H9 (cell line): ENCODE results near the gene POR. TPM values are rescaled to one million over a fixed set of nuclear protein-coding genes. Genes with fewer than 3 reads are reported as not detected.
A peak's percentile ranks its signal among the peaks of the same experiment; 100 is the strongest.

Experiments used
- DNase-seq: peaks from one replicate; pipeline ENCODE4 v3.0.0-alpha.2; 2017
- H2AFZ ChIP-seq: one replicate; pipeline ENCODE4 v1.6.1; 2013; ENCODE audit warnings: mild to moderate bottlenecking, low read length, control low read depth, moderate library complexity
- H2AK5ac ChIP-seq: 2 replicates; pipeline ENCODE4 v1.6.1; 2013; ENCODE audit warnings: low read length, control low read depth, mixed read lengths; ENCODE audit not compliant: insufficient read length
- H2BK120ac ChIP-seq: one replicate; pipeline ENCODE4 v1.6.1; 2013; ENCODE audit warnings: low read depth, mild to moderate bottlenecking, low read length, control low read depth, inconsistent platforms; ENCODE audit not compliant: poor library complexity, severe bottlenecking
- H2BK12ac ChIP-seq: 2 replicates; pipeline ENCODE4 v1.6.1; 2013; ENCODE audit warnings: low read length, control low read depth, mixed read lengths, low read depth; ENCODE audit not compliant: insufficient read length
- H2BK15ac ChIP-seq: 2 replicates; pipeline ENCODE4 v1.6.1; 2013; ENCODE audit warnings: low read depth, low read length, control low read depth
- H2BK20ac ChIP-seq: one replicate; pipeline ENCODE4 v1.6.1; 2013; ENCODE audit warnings: low read depth, mild to moderate bottlenecking, low read length, control low read depth, inconsistent platforms; ENCODE audit not compliant: poor library complexity, severe bottlenecking
- H2BK5ac ChIP-seq: 2 replicates; pipeline ENCODE4 v1.6.1; 2013; ENCODE audit warnings: low read length, control low read depth, mixed read lengths; ENCODE audit not compliant: insufficient read length
- H3K14ac ChIP-seq: 2 replicates; pipeline ENCODE4 v1.6.1; 2013; ENCODE audit warnings: low read length, control low read depth; ENCODE audit not compliant: insufficient read depth
- H3K18ac ChIP-seq: 2 replicates; pipeline ENCODE4 v1.6.1; 2013; ENCODE audit warnings: low read depth, mild to moderate bottlenecking, mixed read lengths, low read length, control low read depth; ENCODE audit not compliant: insufficient read length
- H3K23ac ChIP-seq: 2 replicates; pipeline ENCODE4 v1.6.1; 2013; ENCODE audit warnings: low read length, control low read depth, mixed read lengths, low read depth; ENCODE audit not compliant: insufficient read length
- H3K23me2 ChIP-seq: 2 replicates; pipeline ENCODE4 v1.6.1; 2013; ENCODE audit warnings: low read depth, mild to moderate bottlenecking, mixed read lengths, low read length, control low read depth; ENCODE audit not compliant: insufficient read length, poor library complexity, severe bottlenecking
- H3K27ac ChIP-seq: 2 replicates; pipeline ENCODE4 v1.5.1; 2013; ENCODE audit warnings: low read length, control low read depth, mixed read lengths, low read depth; ENCODE audit not compliant: insufficient read length
- H3K27me3 ChIP-seq: 2 replicates; pipeline ENCODE4 v1.6.1; 2013; ENCODE audit warnings: low read length, control low read depth, inconsistent platforms; ENCODE audit not compliant: insufficient read depth
- H3K4ac ChIP-seq: 2 replicates; pipeline ENCODE4 v1.6.1; 2013; ENCODE audit warnings: low read depth, mild to moderate bottlenecking, control low read depth, inconsistent platforms, low read length, moderate library complexity
- H3K4me1 ChIP-seq: 2 replicates; pipeline ENCODE4 v1.6.1; 2013; ENCODE audit warnings: low read length, control low read depth, inconsistent platforms; ENCODE audit not compliant: insufficient read depth
- H3K4me2 ChIP-seq: 2 replicates; pipeline ENCODE4 v1.6.1; 2013; ENCODE audit warnings: low read length, control low read depth, mixed read lengths; ENCODE audit not compliant: insufficient read length, insufficient read depth
- H3K56ac ChIP-seq: 2 replicates; pipeline ENCODE4 v1.6.1; 2013; ENCODE audit warnings: low read depth, mild to moderate bottlenecking, mixed read lengths, low read length, control low read depth; ENCODE audit not compliant: insufficient read length
- H3K79me1 ChIP-seq: 2 replicates; pipeline ENCODE4 v1.6.1; 2013; ENCODE audit warnings: low read depth, mild to moderate bottlenecking, moderate library complexity, low read length, control low read depth, inconsistent platforms; ENCODE audit not compliant: insufficient read depth, poor library complexity, severe bottlenecking
- H3K79me2 ChIP-seq: 2 replicates; pipeline ENCODE4 v1.6.1; 2013; ENCODE audit warnings: low read length, control low read depth, inconsistent platforms; ENCODE audit not compliant: insufficient read depth
- H3K9ac ChIP-seq: 2 replicates; pipeline ENCODE4 v1.6.1; 2013; ENCODE audit warnings: low read length, control low read depth, mixed read lengths; ENCODE audit not compliant: insufficient read length; ENCODE audit errors: extremely low read depth
- H3K9me3 ChIP-seq: one replicate; pipeline ENCODE4 v1.6.1; 2013; ENCODE audit warnings: low read depth, low read length, inconsistent platforms; ENCODE audit not compliant: control insufficient read depth
- H3T11ph ChIP-seq: one replicate; pipeline ENCODE4 v1.6.1; 2013; ENCODE audit warnings: mild to moderate bottlenecking, low read length, control low read depth, inconsistent platforms
- H4K20me1 ChIP-seq: one replicate; pipeline ENCODE4 v1.6.1; 2013; ENCODE audit not compliant: control insufficient read depth, insufficient read length, insufficient read depth
- H4K5ac ChIP-seq: 2 replicates; pipeline ENCODE4 v1.6.1; 2013; ENCODE audit warnings: low read depth, mild to moderate bottlenecking, mixed read lengths, low read length, control low read depth; ENCODE audit not compliant: insufficient read length
- H4K8ac ChIP-seq: replicated peaks from 2 replicates; pipeline ENCODE4 v1.6.1; 2013; ENCODE audit warnings: low read length, control low read depth, mixed read lengths, low read depth; ENCODE audit not compliant: insufficient read length
- H4K91ac ChIP-seq: 2 replicates; pipeline ENCODE4 v1.6.1; 2013; ENCODE audit warnings: low read depth, mild to moderate bottlenecking, moderate library complexity, mixed read lengths, low read length, control low read depth; ENCODE audit not compliant: insufficient read length
- H3K27ac Mint-ChIP-seq, 3 experiments: 2 replicates in 2 of 3; 3 replicates in 1 of 3; pipeline ENCODE4 v1.8.0; 2020 to 2021; ENCODE audit warnings: mixed read lengths in 3 of 3, mild to moderate bottlenecking in 1 of 3, moderate library complexity in 1 of 3
- H3K27me3 Mint-ChIP-seq: 2 replicates; pipeline ENCODE4 v1.8.0; 2021; ENCODE audit warnings: low read depth, mild to moderate bottlenecking, moderate library complexity, mixed read lengths
- H3K36me3 Mint-ChIP-seq, 3 experiments: 2 replicates in 2 of 3; 3 replicates in 1 of 3; pipeline ENCODE4 v1.8.0; 2020 to 2021; ENCODE audit warnings: low read depth in 3 of 3, mixed read lengths in 3 of 3; ENCODE audit not compliant: insufficient read depth in 1 of 3
- H3K4me1 Mint-ChIP-seq, 2 experiments: 2 replicates each; pipeline ENCODE4 v1.8.0; 2020; ENCODE audit warnings: mixed read lengths in 2 of 2
- H3K4me3 Mint-ChIP-seq, 2 experiments: 2 replicates in 1 of 2; 3 replicates in 1 of 2; pipeline ENCODE4 v1.8.0; 2020 to 2021; ENCODE audit warnings: mild to moderate bottlenecking in 2 of 2, mixed read lengths in 2 of 2, moderate library complexity in 1 of 2
- H3K9me3 Mint-ChIP-seq, 2 experiments: 2 replicates in 1 of 2; 3 replicates in 1 of 2; pipeline ENCODE4 v1.8.0; 2020; ENCODE audit warnings: mild to moderate bottlenecking in 2 of 2, mixed read lengths in 2 of 2, moderate library complexity in 1 of 2
- WGBS: extraction: QIAGEN DNeasy Blood & Tissue Kit; methylation state at CpG from one replicate; pipeline ENCODE4 v1.1.7; 2013; ENCODE audit warnings: missing lambda C conversion rate, low lambda C conversion rate, mixed read lengths; ENCODE audit not compliant: insufficient read length; ENCODE audit errors: extremely low coverage; 5-methylcytosine and 5-hydroxymethylcytosine counted together
- total RNA-seq: library from RNA; stranded (reverse); gene quantifications from 2 replicates; pipeline ENCODE4 v1.2.1, GENCODE V29; 2021
- TF ChIP-seq, protein P1 (sequence below): fragments of 200-600 bp; sonication (generic); conservative IDR thresholded peaks from 3 replicates; pipeline ENCODE4 v1.8.0; 2021; ENCODE audit warnings: antibody characterized with exemption, mild to moderate bottlenecking

The POR gene
- total RNA-seq, 1 experiment from 2014 or later = 128 TPM

DNA sequence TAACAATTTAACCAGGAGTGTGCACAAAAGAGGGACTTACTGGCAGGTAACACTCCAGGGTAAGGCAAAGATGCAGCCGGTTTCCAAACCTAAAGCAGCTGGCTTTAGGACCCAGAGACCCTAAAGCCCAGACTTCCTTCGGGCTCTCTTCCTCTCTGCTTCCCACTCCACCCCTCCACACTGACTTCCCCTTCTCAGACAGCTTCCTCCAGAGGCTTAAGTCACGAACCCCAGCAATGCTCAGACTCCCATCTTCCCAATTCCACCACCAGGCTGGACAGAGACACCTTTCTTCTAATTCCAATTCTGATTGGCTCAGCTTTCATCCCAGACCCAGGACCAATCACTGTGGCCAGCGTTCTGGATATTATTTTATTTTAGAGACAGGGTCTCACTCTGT lies 108.0 kb downstream of the POR start:
- Mint-ChIP-seq H3K4me1 (peaks cover 2% of the 10 kb centered on the region in 2 experiments; a peak in 2 of 4 replicates), H3K36me3 (peaks cover 15 to 40% (median 31%) of the 10 kb centered on the region in 3 experiments), H3K4me3 (no peak overlapping the region), H3K9me3 (no peaks in the 10 kb centered on the region), H3K27ac (peak overlapping the region in 1 of 3 experiments; percentile 89; a peak in 3 of 7 replicates), H3K27me3 (no peaks in the 10 kb centered on the region)
- TF ChIP-seq, protein P1, sequence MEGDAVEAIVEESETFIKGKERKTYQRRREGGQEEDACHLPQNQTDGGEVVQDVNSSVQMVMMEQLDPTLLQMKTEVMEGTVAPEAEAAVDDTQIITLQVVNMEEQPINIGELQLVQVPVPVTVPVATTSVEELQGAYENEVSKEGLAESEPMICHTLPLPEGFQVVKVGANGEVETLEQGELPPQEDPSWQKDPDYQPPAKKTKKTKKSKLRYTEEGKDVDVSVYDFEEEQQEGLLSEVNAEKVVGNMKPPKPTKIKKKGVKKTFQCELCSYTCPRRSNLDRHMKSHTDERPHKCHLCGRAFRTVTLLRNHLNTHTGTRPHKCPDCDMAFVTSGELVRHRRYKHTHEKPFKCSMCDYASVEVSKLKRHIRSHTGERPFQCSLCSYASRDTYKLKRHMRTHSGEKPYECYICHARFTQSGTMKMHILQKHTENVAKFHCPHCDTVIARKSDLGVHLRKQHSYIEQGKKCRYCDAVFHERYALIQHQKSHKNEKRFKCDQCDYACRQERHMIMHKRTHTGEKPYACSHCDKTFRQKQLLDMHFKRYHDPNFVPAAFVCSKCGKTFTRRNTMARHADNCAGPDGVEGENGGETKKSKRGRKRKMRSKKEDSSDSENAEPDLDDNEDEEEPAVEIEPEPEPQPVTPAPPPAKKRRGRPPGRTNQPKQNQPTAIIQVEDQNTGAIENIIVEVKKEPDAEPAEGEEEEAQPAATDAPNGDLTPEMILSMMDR = no peak
- no peak overlapping the region for H3K23ac ChIP-seq
- H2BK12ac ChIP-seq = no peak overlapping the region
- no peak overlapping the region for H3K4me2 ChIP-seq
- no peak overlapping the region for H3K4ac ChIP-seq
- H3K9ac ChIP-seq = no peak overlapping the region
- no peak for DNase-seq
- no peak overlapping the region for H2AFZ ChIP-seq
- no peaks in the 10 kb centered on the region for H3K79me1 ChIP-seq
- no peak overlapping the region for H3K56ac ChIP-seq
- H4K5ac ChIP-seq = no peak overlapping the region
- H3K18ac ChIP-seq = no peak overlapping the region
- no peaks in the 10 kb centered on the region for H3K79me2 ChIP-seq
- H4K91ac ChIP-seq = no peak overlapping the region
- H2BK15ac ChIP-seq = no peak overlapping the region
- WGBS = no CpG with 5 or more reads among the region's 4 CpGs
- H3K27me3 ChIP-seq = no peaks in the 10 kb centered on the region
- H2AK5ac ChIP-seq = no peak overlapping the region
- H4K20me1 ChIP-seq = no peaks in the 10 kb centered on the region
- H3K27ac ChIP-seq = no peak overlapping the region
- H3K9me3 ChIP-seq = no peaks in the 10 kb centered on the region
- no peak overlapping the region for H4K8ac ChIP-seq
- H3K23me2 ChIP-seq = no peaks in the 10 kb centered on the region
- H2BK120ac ChIP-seq = no peak overlapping the region
- H3K14ac ChIP-seq = no peak overlapping the region
- no peak overlapping the region for H3T11ph ChIP-seq
- no peaks in the 10 kb centered on the region for H3K4me1 ChIP-seq
- H2BK5ac ChIP-seq = no peak overlapping the region
- no peak overlapping the region for H2BK20ac ChIP-seq
